HFF-Myc (cell line): Measurements from ENCODE around the gene PEMT.
A peak's percentile ranks its signal among the peaks of the same experiment; 100 is the strongest.

Source experiments
- DNase-seq: peaks from one replicate; pipeline ENCODE4 v3.0.0-alpha.2; 2011; ENCODE audit warnings: low read depth; ENCODE audit errors: extremely low read depth
- H3K4me3 ChIP-seq: replicated peaks from 2 replicates; pipeline ENCODE4 v1.5.1; 2011; ENCODE audit warnings: low read depth, mild to moderate bottlenecking, control low read depth, low read length
- CTCF ChIP-seq: IDR thresholded peaks from 2 replicates; pipeline ENCODE4 v1.5.1; 2012; ENCODE audit warnings: mild to moderate bottlenecking, low read depth, low read length, control low read depth; ENCODE audit errors: missing control alignments

The PEMT gene

GRCh38 chr17:17499402-17500145, 91.9 kb downstream of the PEMT start:
- TF ChIP-seq CTCF = no peak
- DNase-seq = no peak
- no peak overlapping the region for H3K4me3 ChIP-seq

DNA sequence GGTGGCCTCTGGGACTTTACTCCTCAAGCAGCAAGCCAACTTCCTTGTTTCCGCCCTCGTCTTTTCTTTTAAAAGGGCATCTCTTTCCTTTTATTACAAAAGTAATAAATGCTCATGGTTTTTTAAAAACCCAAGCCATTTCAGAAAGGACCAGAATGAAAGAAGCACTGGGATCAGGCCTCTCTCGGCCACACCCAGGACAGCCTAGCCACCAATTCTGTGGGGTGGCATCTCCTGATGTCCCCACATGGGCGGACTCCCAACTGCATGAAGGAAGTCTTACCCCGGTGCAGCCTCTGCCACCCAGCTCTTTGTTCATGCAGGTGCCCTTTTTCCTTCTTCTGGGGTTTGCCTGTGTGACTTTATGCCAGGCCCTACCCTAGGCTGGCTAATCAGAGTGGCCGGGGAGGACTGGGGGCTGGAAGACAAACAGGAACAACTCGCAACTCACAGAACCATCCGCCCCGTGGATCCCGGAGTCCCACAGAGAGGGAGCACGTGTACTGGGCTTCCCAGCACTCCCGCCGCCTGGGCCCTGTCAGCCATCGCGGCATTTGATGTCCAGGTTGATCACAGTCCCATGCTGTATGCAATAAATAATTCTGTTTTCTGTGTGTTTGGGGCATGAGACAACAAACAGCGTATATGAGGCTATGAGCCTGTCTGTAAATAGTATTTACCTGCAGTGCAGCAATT, 92.8 kb downstream of the PEMT start:
- no peak for TF ChIP-seq CTCF
- no peak for DNase-seq
- no peak overlapping the region for H3K4me3 ChIP-seq

DNA sequence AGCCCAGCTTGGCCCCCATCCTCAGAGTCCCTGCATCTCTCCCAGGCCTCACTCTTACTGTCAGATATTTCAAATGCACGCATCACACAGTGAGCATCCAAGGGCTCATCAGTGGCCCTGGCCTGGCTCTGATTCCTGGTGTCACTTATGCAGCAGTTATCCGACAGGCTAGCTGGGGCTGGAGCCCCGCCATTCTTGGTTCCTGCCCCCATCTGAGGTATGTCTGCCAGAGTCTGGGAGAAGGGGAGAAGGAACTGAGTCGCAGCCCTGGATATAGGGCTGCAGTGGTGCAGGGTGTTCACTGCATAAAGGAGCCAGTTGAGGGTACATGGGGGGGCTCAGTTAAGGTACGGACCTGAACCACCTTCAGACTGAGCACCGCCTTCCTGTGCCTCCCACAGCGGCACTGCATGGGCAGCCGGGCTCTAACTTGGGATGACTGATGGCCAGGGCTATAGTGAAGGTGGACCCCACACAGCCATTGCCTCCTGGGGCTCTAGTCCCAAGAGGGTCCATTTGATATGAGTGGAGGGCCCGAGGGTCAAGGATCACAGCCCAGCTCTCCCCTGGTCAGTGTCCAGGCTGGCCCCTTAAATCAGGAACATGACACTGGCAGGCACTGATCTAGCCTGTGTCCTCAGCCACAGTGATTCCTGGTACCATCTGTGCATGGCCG, 93.5 kb downstream of the PEMT start:
- DNase-seq = no peak
- TF ChIP-seq CTCF = no peak
- H3K4me3 ChIP-seq = no peak overlapping the region

- DNase-seq = no peak
- no peak overlapping the region for H3K4me3 ChIP-seq
- no peak for TF ChIP-seq CTCF
These were observed 94.3 kb downstream of the PEMT start for GRCh38 chr17:17497065-17497844.

DNA sequence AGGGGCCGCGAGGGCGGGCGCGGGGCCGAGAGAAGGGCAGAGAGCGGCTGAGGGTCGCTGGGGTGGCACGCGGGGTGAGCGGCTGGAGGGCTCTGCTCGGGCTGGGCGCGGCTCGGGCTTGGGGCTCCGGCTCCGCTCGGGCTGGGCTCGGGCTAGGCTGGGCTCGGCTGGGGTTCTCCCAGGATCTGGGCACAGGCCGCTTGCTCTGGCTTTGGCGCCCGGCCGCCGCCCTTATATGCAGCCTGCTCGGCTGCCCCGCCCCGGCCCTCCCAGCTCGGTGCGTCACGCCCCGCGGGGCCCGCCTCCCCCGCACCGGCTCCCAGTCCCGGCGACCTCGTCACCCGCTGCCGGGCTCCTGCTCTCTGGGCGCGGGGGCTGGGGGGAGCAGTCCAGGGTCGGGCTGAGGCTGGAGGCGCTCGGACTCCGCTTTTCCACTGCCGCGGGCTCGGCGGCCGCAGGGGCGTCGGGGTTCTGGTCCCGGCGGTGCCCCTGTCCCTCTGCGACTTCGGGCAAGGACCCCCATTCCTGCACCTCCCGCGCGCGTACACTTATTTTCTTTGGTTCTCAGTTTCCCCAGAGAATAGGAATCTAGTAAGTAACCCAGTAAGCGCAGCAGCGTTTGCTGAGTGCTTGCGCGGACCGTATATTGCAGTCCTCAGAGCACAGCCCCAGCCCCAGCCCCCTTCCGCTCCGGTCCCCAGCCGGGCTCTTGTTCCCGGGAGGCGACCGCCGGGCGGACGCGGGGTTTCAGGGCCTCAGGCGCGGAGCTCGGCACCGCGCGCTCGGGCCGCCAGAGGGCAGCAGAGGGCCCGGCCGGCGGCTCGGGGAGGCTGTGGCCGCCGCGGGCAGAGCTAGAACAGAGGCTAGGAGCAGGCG, 95.1 kb downstream of the PEMT start, which contains the start of gene RASD1:
TSS of gene RASD1 (minus strand) at position 207 of the 876 bp plus-strand sequence. CDS start 214 bp downstream, outside the sequence.
- no peak for DNase-seq
- peak; percentile 69 for TF ChIP-seq CTCF

More for the DNA sequence above, 95.1 kb downstream of the PEMT start, which contains the start of gene RASD1:
- peak within 1 kb of the TSS; percentile 49 for H3K4me3 ChIP-seq
